Measurements from ENCODE around the gene MAPK8.

MAPK8 gene

GRCh38 chr10:48284002-48284546 is 22.4 kb upstream of the MAPK8 start:
- POLR2A ChIA-PET, result no interaction called here
- TF ChIP-seq ZNF623 (tag by site-specific recombination; IDR thresholded peaks at IDR 0.05) (no peak), ZNF138 (tag by site-specific recombination; IDR thresholded peaks at IDR 0.05; ENCODE audit: borderline replicate concordance) (no peak), ZNF311 (tag by site-specific recombination; IDR thresholded peaks at IDR 0.05; ENCODE audit: borderline replicate concordance) (no peak), ZNF341 (tag by site-specific recombination; IDR thresholded peaks at IDR 0.05; ENCODE audit: low read depth) (no peak), GLI4 (tag by site-specific recombination; IDR thresholded peaks at IDR 0.05) (no peak), ZNF621 (tag by site-specific recombination; IDR thresholded peaks at IDR 0.05) (no peak), MEIS1 (CRISPR knock-in tag; IDR thresholded peaks at IDR 0.05; ENCODE audit: borderline replicate concordance) (no peak), ZNF548 (tag by site-specific recombination; IDR thresholded peaks at IDR 0.05) (no peak), KLF10 (tag by site-specific recombination; IDR thresholded peaks at IDR 0.05) (no peak), ZBTB48 (tag by site-specific recombination; IDR thresholded peaks at IDR 0.05) (no peak)

DNA sequence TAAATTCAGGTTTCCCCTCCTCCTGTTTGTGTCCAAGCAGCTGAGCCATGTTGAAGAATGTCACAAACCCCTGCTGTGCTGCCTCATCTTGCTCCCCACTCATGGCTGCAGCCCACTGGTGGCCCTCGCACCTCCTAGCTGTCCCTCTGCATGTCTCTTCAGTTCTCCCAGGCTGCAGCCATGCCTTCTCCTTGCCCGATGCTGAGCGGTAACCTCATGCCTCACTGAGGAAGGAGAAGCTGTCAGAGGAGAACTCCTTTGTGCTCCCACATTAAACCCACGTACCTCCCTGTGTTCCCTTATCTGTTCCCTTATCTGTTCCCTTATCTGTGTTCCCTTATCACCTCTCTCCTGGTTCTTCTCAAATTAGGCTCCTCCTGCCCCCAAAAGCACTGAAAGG is 21.7 kb upstream of the MAPK8 start:
- Histone ChIP-seq H3K4me1 (ENCODE audit: control insufficient read depth, insufficient read depth, low read length) (no peaks in the 10 kb centered on the region), H3K4me3 (ENCODE audit: low read depth, low read length) (no peak overlapping the region), H3K36me3 (ENCODE audit: control insufficient read depth in 2 of 2, insufficient read depth in 1 of 2, low read length in 2 of 2) (no peaks in the 10 kb centered on the region), H3K9me3 (ENCODE audit: control insufficient read depth, insufficient read depth, low read depth, low read length) (no peaks in the 10 kb centered on the region), H3K27ac (ENCODE audit: extremely low read depth, low read depth, low read length) (no peak overlapping the region)
- TF ChIP-seq ZBTB6 (tag by site-specific recombination; IDR thresholded peaks at IDR 0.05), result no peak
- no peak for TF ChIP-seq ZBTB17 (tag by site-specific recombination; IDR thresholded peaks at IDR 0.05)
- TF ChIP-seq, protein P1, sequence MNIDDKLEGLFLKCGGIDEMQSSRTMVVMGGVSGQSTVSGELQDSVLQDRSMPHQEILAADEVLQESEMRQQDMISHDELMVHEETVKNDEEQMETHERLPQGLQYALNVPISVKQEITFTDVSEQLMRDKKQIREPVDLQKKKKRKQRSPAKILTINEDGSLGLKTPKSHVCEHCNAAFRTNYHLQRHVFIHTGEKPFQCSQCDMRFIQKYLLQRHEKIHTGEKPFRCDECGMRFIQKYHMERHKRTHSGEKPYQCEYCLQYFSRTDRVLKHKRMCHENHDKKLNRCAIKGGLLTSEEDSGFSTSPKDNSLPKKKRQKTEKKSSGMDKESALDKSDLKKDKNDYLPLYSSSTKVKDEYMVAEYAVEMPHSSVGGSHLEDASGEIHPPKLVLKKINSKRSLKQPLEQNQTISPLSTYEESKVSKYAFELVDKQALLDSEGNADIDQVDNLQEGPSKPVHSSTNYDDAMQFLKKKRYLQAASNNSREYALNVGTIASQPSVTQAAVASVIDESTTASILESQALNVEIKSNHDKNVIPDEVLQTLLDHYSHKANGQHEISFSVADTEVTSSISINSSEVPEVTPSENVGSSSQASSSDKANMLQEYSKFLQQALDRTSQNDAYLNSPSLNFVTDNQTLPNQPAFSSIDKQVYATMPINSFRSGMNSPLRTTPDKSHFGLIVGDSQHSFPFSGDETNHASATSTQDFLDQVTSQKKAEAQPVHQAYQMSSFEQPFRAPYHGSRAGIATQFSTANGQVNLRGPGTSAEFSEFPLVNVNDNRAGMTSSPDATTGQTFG (tag by site-specific recombination; IDR thresholded peaks at IDR 0.05; ENCODE audit: borderline replicate concordance), result no peak
- no peak for TF ChIP-seq ZNF626 (tag by site-specific recombination; IDR thresholded peaks at IDR 0.05)
- TF ChIP-seq ZNF114 (tag by site-specific recombination; IDR thresholded peaks at IDR 0.05), result no peak
- no peak for TF ChIP-seq ZIC2 (tag by site-specific recombination; IDR thresholded peaks at IDR 0.05)
- TF ChIP-seq ZNF18 (tag by site-specific recombination; IDR thresholded peaks at IDR 0.05), result no peak
- no peak for TF ChIP-seq HOXC10 (CRISPR knock-in tag; IDR thresholded peaks at IDR 0.05)
- TF ChIP-seq ZNF768 (tag by site-specific recombination; IDR thresholded peaks at IDR 0.05), result no peak
- no peak for TF ChIP-seq ZNF10 (tag by site-specific recombination; IDR thresholded peaks at IDR 0.05)
- no peak for TF ChIP-seq GLI2 (tag by site-specific recombination; IDR thresholded peaks at IDR 0.05; ENCODE audit: borderline replicate concordance, low read depth)
- TF ChIP-seq SALL2 (tag by site-specific recombination; IDR thresholded peaks at IDR 0.05; ENCODE audit: borderline replicate concordance), result no peak
- TF ChIP-seq, protein P2, sequence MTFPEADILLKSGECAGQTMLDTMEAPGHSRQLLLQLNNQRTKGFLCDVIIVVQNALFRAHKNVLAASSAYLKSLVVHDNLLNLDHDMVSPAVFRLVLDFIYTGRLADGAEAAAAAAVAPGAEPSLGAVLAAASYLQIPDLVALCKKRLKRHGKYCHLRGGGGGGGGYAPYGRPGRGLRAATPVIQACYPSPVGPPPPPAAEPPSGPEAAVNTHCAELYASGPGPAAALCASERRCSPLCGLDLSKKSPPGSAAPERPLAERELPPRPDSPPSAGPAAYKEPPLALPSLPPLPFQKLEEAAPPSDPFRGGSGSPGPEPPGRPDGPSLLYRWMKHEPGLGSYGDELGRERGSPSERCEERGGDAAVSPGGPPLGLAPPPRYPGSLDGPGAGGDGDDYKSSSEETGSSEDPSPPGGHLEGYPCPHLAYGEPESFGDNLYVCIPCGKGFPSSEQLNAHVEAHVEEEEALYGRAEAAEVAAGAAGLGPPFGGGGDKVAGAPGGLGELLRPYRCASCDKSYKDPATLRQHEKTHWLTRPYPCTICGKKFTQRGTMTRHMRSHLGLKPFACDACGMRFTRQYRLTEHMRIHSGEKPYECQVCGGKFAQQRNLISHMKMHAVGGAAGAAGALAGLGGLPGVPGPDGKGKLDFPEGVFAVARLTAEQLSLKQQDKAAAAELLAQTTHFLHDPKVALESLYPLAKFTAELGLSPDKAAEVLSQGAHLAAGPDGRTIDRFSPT (tag by site-specific recombination; IDR thresholded peaks at IDR 0.05), result no peak
- TF ChIP-seq AEBP2 (tag by site-specific recombination; IDR thresholded peaks at IDR 0.05; ENCODE audit: borderline replicate concordance), result no peak
- no peak for TF ChIP-seq ZNF629 (tag by site-specific recombination; IDR thresholded peaks at IDR 0.05)
- TF ChIP-seq ZNF837 (tag by site-specific recombination; IDR thresholded peaks at IDR 0.05), result no peak
- TF ChIP-seq ZXDB (tag by site-specific recombination; IDR thresholded peaks at IDR 0.05), result no peak
- ChIA-PET CTCF (no interaction called here), POLR2A (no interaction called here)

More at GRCh38 chr10:48284002-48284546, 22.4 kb upstream of the MAPK8 start:
- no peaks in the 10 kb centered on the region for H3K9me3 ChIP-seq (ENCODE audit: control insufficient read depth, insufficient read depth, low read depth, low read length)
- H3K4me3 ChIP-seq (ENCODE audit: low read depth, low read length), result no peak overlapping the region
- H3K27ac ChIP-seq (ENCODE audit: extremely low read depth, low read depth, low read length), result no peak overlapping the region
- CTCF ChIA-PET, result no interaction called here
- H3K36me3 ChIP-seq (ENCODE audit: control insufficient read depth in 2 of 2, insufficient read depth in 1 of 2, low read length in 2 of 2), result no peaks in the 10 kb centered on the region
- H3K4me1 ChIP-seq (ENCODE audit: control insufficient read depth, insufficient read depth, low read length), result no peaks in the 10 kb centered on the region

Measured in HEK293 (cell line).